Epithelial cell of proximal tubule (primary cell): ENCODE results near the gene EXOC7. TPM values are rescaled to one million over a fixed set of nuclear protein-coding genes. Genes with fewer than 3 reads are reported as not detected.

ENCODE experiments used
- DNase-seq: peaks from one replicate; pipeline ENCODE4 v3.0.0-alpha.2; 2011; ENCODE audit warnings: low read depth
- H3K4me3 ChIP-seq: 2 replicates; pipeline ENCODE4 v1.5.1; 2011; ENCODE audit warnings: low read depth, mild to moderate bottlenecking, low read length
- total RNA-seq: library from RNA; depleted of rRNA; stranded (reverse); fragments of >200 nt; gene quantifications from 2 replicates; pipeline ENCODE4 v1.2.3, GENCODE V29; 2015
- TF ChIP-seq, protein P1 (sequence below): conservative IDR thresholded peaks from 2 replicates; pipeline ENCODE4 v1.5.1; 2012; ENCODE audit warnings: low read depth, mild to moderate bottlenecking, low read length

The EXOC7 gene
- total RNA-seq, 1 donor from 2014 or later = 39.6 TPM

- H3K4me3 ChIP-seq = no peak overlapping the region
- TF ChIP-seq, protein P1, sequence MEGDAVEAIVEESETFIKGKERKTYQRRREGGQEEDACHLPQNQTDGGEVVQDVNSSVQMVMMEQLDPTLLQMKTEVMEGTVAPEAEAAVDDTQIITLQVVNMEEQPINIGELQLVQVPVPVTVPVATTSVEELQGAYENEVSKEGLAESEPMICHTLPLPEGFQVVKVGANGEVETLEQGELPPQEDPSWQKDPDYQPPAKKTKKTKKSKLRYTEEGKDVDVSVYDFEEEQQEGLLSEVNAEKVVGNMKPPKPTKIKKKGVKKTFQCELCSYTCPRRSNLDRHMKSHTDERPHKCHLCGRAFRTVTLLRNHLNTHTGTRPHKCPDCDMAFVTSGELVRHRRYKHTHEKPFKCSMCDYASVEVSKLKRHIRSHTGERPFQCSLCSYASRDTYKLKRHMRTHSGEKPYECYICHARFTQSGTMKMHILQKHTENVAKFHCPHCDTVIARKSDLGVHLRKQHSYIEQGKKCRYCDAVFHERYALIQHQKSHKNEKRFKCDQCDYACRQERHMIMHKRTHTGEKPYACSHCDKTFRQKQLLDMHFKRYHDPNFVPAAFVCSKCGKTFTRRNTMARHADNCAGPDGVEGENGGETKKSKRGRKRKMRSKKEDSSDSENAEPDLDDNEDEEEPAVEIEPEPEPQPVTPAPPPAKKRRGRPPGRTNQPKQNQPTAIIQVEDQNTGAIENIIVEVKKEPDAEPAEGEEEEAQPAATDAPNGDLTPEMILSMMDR = peak; percentile 46
- no peak for DNase-seq
These were observed 71.4 kb downstream of the EXOC7 start for GRCh38 chr17:76032073-76032779.

Other genes with a start within 250 kb of the EXOC7 start
- 65.5 and 69.2 TPM in 2 replicates for gene WBP2, start 248.5 kb downstream of the EXOC7 start, total RNA-seq
- gene TRIM47, start 225.2 kb downstream of the EXOC7 start, total RNA-seq = 51.2 and 68.7 TPM in 2 replicates
- 24.7 and 28.6 TPM in 2 replicates for gene TRIM65, start 206.8 kb downstream of the EXOC7 start, total RNA-seq
- gene MRPL38, start 198.9 kb downstream of the EXOC7 start, total RNA-seq = 38.3 and 47.9 TPM in 2 replicates
- 5.5 and 9.0 TPM in 2 replicates for gene FBF1, start 162.7 kb downstream of the EXOC7 start, total RNA-seq
- gene ACOX1, start 124.6 kb downstream of the EXOC7 start, total RNA-seq = 22.2 and 35.1 TPM in 2 replicates
- 25.3 and 41.6 TPM in 2 replicates for gene TEN1, start 124.5 kb downstream of the EXOC7 start, total RNA-seq
- 0.17 and 1.7 TPM in 2 replicates for gene CDK3, start 102.9 kb downstream of the EXOC7 start, total RNA-seq
- 22.2 and 24.8 TPM in 2 replicates for gene EVPL, start 76.5 kb downstream of the EXOC7 start, total RNA-seq
- 15.3 and 32.6 TPM in 2 replicates for gene SRP68, start 31.3 kb downstream of the EXOC7 start, total RNA-seq
- 0.07 and 0.17 TPM in 2 replicates for gene GALR2, start 29.0 kb downstream of the EXOC7 start, total RNA-seq
- gene ZACN, start 24.6 kb downstream of the EXOC7 start, total RNA-seq = not detected in 2 replicates
- 2.6 and 3.0 TPM in 2 replicates for gene FOXJ1, start 37.5 kb upstream of the EXOC7 start, total RNA-seq
- gene RNF157, start 136.7 kb upstream of the EXOC7 start, total RNA-seq = 5.0 and 10.0 TPM in 2 replicates
- gene UBALD2, start 161.6 kb upstream of the EXOC7 start, total RNA-seq = 24.5 and 26.3 TPM in 2 replicates
- 0.69 and 2.0 TPM in 2 replicates for gene QRICH2, start 204.5 kb upstream of the EXOC7 start, total RNA-seq